Esophagus muscularis mucosa (tissue), 4 donors: ENCODE results near the gene REPS2. TPM values are rescaled to one million over a fixed set of nuclear protein-coding genes. Genes with fewer than 3 reads are reported as not detected.

Experiments used
- DNase-seq: peaks from one replicate; pipeline ENCODE4 v3.0.0-alpha.2; 2017; ENCODE audit errors: extremely low spot score
- H3K27ac ChIP-seq, 4 donors: fragments of 200-600 bp; sonication (generic); replicated peaks in 1 of 4; 1 replicate in 3 of 4; 2 replicates in 1 of 4; pipeline ENCODE4 v1.5.1; 2016 to 2019; ENCODE audit warnings: mild to moderate bottlenecking in 1 of 4
- H3K27me3 ChIP-seq, 4 donors: fragments of 200-600 bp; sonication (generic); one replicate each; pipeline versions ENCODE4 v1.5.1 to v1.6.0; 2016 to 2019
- H3K36me3 ChIP-seq, 4 donors: fragments of 200-600 bp; sonication (generic); one replicate each; pipeline ENCODE4 v1.5.1; 2016 to 2019
- H3K4me1 ChIP-seq, 4 donors: fragments of 200-600 bp; sonication (generic); one replicate each; pipeline ENCODE4 v1.5.1; 2016 to 2019
- H3K4me3 ChIP-seq, 4 donors: fragments of 200-600 bp; sonication (generic); 1 replicate in 2 of 4; 2 replicates in 2 of 4; pipeline ENCODE4 v1.5.1; 2016 to 2019; ENCODE audit warnings: mild to moderate bottlenecking in 4 of 4, moderate library complexity in 1 of 4
- H3K9me3 ChIP-seq, 4 donors: fragments of 200-600 bp; sonication (generic); 1 replicate in 3 of 4; 2 replicates in 1 of 4; pipeline ENCODE4 v1.5.1; 2016 to 2019
- EP300 ChIP-seq: sonication (generic); formaldehyde crosslinking; IDR thresholded peaks from one replicate; pipeline ENCODE4 v1.6.1; 2017; ENCODE audit warnings: antibody characterized with exemption
- POLR2A ChIP-seq: fragments of 450-650 bp; IDR thresholded peaks from one replicate; pipeline ENCODE4 v1.6.1; 2017; ENCODE audit warnings: antibody characterized with exemption, moderate library complexity, mild to moderate bottlenecking, low read depth
- POLR2AphosphoS5 ChIP-seq, 2 donors: sonication (generic); formaldehyde crosslinking; IDR thresholded peaks; one replicate each; pipeline ENCODE4 v1.6.1; 2017; ENCODE audit warnings: antibody characterized with exemption in 2 of 2
- WGBS: methylation state at CpG from one replicate; pipeline ENCODE4 v1.1.5; 2018; 5-methylcytosine and 5-hydroxymethylcytosine counted together
- intact Hi-C: fragments of 100-400 bp; cut with DNase I; formaldehyde crosslinking; loops from one replicate; pipeline ENCODE4 v1.15.1; 2023
- total RNA-seq, 4 donors: library from RNA; depleted of rRNA; stranded (reverse); fragments of >200 nt; gene quantifications; one replicate each; pipeline versions ENCODE4 v1.1.0 to v1.2.1, GENCODE V29; 2016
- TF ChIP-seq, protein P1 (sequence below), 3 experiments: fragments of 200-600 bp in 2 of 3; fragments of 450-650 bp in 1 of 3; sonication (generic) in 2 of 3; IDR thresholded peaks; one replicate each; pipeline ENCODE4 v1.5.1; 2017 to 2019; ENCODE audit warnings: antibody characterized with exemption in 3 of 3, mild to moderate bottlenecking in 2 of 3, moderate library complexity in 1 of 3

REPS2 gene
- total RNA-seq, 4 donors from 2014 or later, result 26.4 to 49.0 (median 33.2) TPM

- no peaks in the 10 kb centered on the region for H3K9me3 ChIP-seq
- H3K36me3 ChIP-seq, result no peaks in the 10 kb centered on the region
- no peak overlapping the region for H3K4me3 ChIP-seq
- H3K4me1 ChIP-seq, result peaks cover 0 to 7% (median 6%) of the 10 kb centered on the region in 4 donors
- no peak overlapping the region for H3K27ac ChIP-seq
- 81% methylated on average over 4 of the region's 4 CpGs for WGBS
- no peaks in the 10 kb centered on the region for H3K27me3 ChIP-seq
- TF ChIP-seq POLR2AphosphoS5 (IDR thresholded peaks at IDR 0.05), result no peak
- no peak for TF ChIP-seq EP300
- no peak for TF ChIP-seq POLR2A
- TF ChIP-seq, protein P1, sequence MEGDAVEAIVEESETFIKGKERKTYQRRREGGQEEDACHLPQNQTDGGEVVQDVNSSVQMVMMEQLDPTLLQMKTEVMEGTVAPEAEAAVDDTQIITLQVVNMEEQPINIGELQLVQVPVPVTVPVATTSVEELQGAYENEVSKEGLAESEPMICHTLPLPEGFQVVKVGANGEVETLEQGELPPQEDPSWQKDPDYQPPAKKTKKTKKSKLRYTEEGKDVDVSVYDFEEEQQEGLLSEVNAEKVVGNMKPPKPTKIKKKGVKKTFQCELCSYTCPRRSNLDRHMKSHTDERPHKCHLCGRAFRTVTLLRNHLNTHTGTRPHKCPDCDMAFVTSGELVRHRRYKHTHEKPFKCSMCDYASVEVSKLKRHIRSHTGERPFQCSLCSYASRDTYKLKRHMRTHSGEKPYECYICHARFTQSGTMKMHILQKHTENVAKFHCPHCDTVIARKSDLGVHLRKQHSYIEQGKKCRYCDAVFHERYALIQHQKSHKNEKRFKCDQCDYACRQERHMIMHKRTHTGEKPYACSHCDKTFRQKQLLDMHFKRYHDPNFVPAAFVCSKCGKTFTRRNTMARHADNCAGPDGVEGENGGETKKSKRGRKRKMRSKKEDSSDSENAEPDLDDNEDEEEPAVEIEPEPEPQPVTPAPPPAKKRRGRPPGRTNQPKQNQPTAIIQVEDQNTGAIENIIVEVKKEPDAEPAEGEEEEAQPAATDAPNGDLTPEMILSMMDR (IDR thresholded peaks at IDR 0.05), result no peak
- no peak for DNase-seq
- intact Hi-C loops, result no loop called here
These were observed 139.9 kb downstream of the REPS2 start for GRCh38 chrX:17086317-17086716.

DNA sequence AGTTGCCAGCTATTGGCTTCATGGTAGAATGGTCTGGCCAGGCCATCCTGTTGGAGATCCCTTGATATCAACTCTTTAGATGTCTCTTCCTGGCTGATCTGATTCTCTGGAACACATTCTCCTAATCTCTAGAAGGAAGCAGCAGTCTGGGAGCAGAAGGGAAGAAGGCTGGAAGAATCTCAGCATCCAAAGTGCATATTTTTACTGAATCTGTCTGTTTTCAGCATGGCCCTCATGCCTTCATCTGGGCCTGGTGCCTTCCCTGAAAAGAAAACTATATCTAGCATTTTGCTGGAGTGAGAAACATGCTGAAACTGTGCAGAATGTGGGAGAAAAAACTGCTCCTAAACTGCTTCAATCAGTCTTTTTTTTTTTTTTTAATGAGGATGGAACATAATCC, 148.7 kb downstream of the REPS2 start:
- H3K27ac ChIP-seq, result no peak overlapping the region
- no peaks in the 10 kb centered on the region for H3K27me3 ChIP-seq
- no peak for DNase-seq
- intact Hi-C loops, result no loop called here
- no peak overlapping the region for H3K4me3 ChIP-seq
- H3K36me3 ChIP-seq, result peaks cover 0 to under 1% (median 0%) of the 10 kb centered on the region in 4 donors
- TF ChIP-seq EP300, result no peak
- TF ChIP-seq, protein P1 (IDR thresholded peaks at IDR 0.05), result no peak
- no peak for TF ChIP-seq POLR2AphosphoS5 (IDR thresholded peaks at IDR 0.05)
- no peak for TF ChIP-seq POLR2A
- H3K9me3 ChIP-seq, result no peaks in the 10 kb centered on the region
- no peaks in the 10 kb centered on the region for H3K4me1 ChIP-seq

DNA sequence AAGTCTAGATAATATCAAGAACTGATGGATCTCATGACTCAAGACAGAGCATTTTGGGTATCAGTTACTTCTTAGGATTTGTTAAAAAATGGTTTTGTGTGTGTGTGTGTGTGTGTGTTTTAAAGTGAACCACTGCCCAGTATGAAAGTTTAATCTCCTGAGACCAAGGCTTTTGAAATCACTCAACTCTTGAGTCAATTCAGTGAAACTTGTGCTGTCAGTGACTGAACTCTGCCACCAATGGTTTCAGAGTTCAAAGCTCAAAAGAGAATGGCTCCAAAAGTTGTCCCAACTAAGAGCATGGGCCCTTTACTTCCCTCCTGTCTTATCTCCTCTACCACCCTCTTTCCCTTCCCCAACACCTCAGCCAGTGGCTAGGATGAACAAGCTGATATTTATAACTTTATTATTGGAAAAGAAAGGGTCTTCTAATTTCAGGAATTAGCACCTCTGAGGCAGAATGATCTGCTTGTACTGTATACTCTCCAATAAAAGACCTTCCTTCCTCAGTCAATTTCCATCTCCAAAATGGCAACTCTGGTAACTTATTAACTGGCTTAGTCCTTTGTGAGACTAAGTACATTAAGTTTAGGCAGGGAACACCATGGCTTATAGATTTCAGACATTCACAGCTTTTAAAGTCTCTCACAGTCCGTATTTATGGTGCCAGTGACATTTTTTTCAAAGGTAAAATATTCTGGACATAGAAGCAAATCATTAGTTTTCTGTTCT, 152.2 kb downstream of the REPS2 start:
- intact Hi-C loops, result no loop called here
- no peak overlapping the region for H3K27ac ChIP-seq
- no peaks in the 10 kb centered on the region for H3K27me3 ChIP-seq
- peaks cover 0 to 2% (median 0%) of the 10 kb centered on the region in 4 donors for H3K36me3 ChIP-seq
- peaks cover 0 to 6% (median 2%) of the 10 kb centered on the region in 4 donors for H3K4me1 ChIP-seq
- no peak overlapping the region for H3K4me3 ChIP-seq
- no peak for DNase-seq
- no peaks in the 10 kb centered on the region for H3K9me3 ChIP-seq
- TF ChIP-seq, protein P1 (IDR thresholded peaks at IDR 0.05), result no peak
- TF ChIP-seq POLR2A (no peak), POLR2AphosphoS5 (IDR thresholded peaks at IDR 0.05) (no peak), EP300 (no peak)
- WGBS, result 72% methylated on average over 1 of the region's 1 CpG

DNA sequence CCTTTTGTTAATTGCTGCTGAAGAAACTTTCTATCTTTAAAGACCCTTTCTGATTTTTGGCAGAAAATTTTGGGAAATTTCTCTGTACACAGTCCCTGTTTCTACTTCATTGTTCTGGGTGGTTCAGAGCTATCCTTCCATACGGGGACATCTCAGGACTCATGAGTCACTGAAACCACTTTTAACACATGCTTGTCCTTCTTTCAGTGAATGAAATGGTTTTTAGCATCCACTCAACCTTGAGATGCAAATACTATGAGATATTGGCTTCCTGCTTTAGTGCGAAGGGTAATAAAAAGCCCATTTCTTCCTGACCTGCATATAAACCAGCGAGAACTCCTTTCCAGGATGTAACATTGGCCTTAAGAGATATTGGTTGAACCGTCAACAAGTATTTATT, 158.0 kb downstream of the REPS2 start:
- Histone ChIP-seq H3K9me3 (no peaks in the 10 kb centered on the region), H3K27ac (no peak overlapping the region), H3K36me3 (peaks cover 0 to 2% (median 0%) of the 10 kb centered on the region in 4 donors), H3K27me3 (no peaks in the 10 kb centered on the region), H3K4me3 (no peak overlapping the region), H3K4me1 (peaks cover 0 to 12% (median 2%) of the 10 kb centered on the region in 4 donors)
- TF ChIP-seq, protein P1 (IDR thresholded peaks at IDR 0.05), result no peak
- TF ChIP-seq POLR2AphosphoS5 (IDR thresholded peaks at IDR 0.05), result no peak
- TF ChIP-seq EP300, result no peak
- TF ChIP-seq POLR2A, result no peak
- DNase-seq, result no peak
- WGBS, result 63% methylated on average over 4 of the region's 4 CpGs
- intact Hi-C loops, result no loop called here
